ENCODE measurements around the gene TRERF1.

Gene TRERF1

GRCh38 chr6:42366011-42366705 is 85.6 kb downstream of the TRERF1 start:
- DNase-seq: no peak

GRCh38 chr6:42365021-42365420 is 86.7 kb downstream of the TRERF1 start:
- DNase-seq: no peak

GRCh38 chr6:42363926-42364849 is 87.5 kb downstream of the TRERF1 start:
- DNase-seq: no peak

- no peak for DNase-seq
Measured at GRCh38 chr6:42361036-42361435, 90.7 kb downstream of the TRERF1 start.

- no peak for DNase-seq
Measured at GRCh38 chr6:42359021-42359420, 92.7 kb downstream of the TRERF1 start.

- DNase-seq: no peak
Measured at GRCh38 chr6:42355416-42355815, 96.3 kb downstream of the TRERF1 start.

GRCh38 chr6:42354702-42355101 is 97.0 kb downstream of the TRERF1 start:
- DNase-seq: no peak

- DNase-seq: no peak
Measured at GRCh38 chr6:42352856-42353564, 98.7 kb downstream of the TRERF1 start.

- no peak for DNase-seq
Measured at GRCh38 chr6:42350911-42351310, 100.8 kb downstream of the TRERF1 start.

- DNase-seq: no peak
Measured at GRCh38 chr6:42349753-42350511, 101.8 kb downstream of the TRERF1 start.

GRCh38 chr6:42347456-42347855 is 104.3 kb downstream of the TRERF1 start:
- no peak for DNase-seq

GRCh38 chr6:42345696-42346416 is 105.9 kb downstream of the TRERF1 start:
- no peak for DNase-seq

- DNase-seq: no peak
Measured at GRCh38 chr6:42344756-42345155, 107.0 kb downstream of the TRERF1 start.

- DNase-seq: no peak
Measured at GRCh38 chr6:42341771-42342553, 109.8 kb downstream of the TRERF1 start.

- no peak for DNase-seq
Measured at GRCh38 chr6:42341221-42341620, 110.5 kb downstream of the TRERF1 start.

- DNase-seq: no peak
Measured at GRCh38 chr6:42340511-42340910, 111.2 kb downstream of the TRERF1 start.

GRCh38 chr6:42339991-42340401 is 111.7 kb downstream of the TRERF1 start:
- no peak for DNase-seq

- DNase-seq: no peak
Measured at GRCh38 chr6:42338744-42339222, 112.9 kb downstream of the TRERF1 start.

GRCh38 chr6:42337985-42338743 is 113.6 kb downstream of the TRERF1 start:
- no peak for DNase-seq

- no peak for DNase-seq
Measured at GRCh38 chr6:42336431-42336830, 115.3 kb downstream of the TRERF1 start.
